A673 (cell line): ENCODE measurements around the gene WDR37. TPM values are rescaled to one million over a fixed set of nuclear protein-coding genes. Genes with fewer than 3 reads are reported as not detected.

Source experiments
- BruUV-seq: library from RNA; stranded (reverse); fragments of 400-500 nt; replicated peaks from 2 replicates; lab custom pipeline; 2021; lab: Mats Ljungman, UMichigan
- CTCF ChIA-PET: fragments of 300-600 bp; sonication (Branson Sonifier 250); formaldehyde crosslinking; loops from one replicate; lab custom pipeline; 2022; ENCODE audit warnings: antibody characterized with exemption; lab: Charles Lee
- POLR2A ChIA-PET: fragments of 300-600 bp; sonication (Branson Sonifier 250); formaldehyde crosslinking; loops from one replicate; lab custom pipeline; 2022; ENCODE audit warnings: antibody characterized with exemption; ENCODE audit not compliant: low non-redundant PET; lab: Charles Lee
- DNase-seq: peaks from one replicate; pipeline ENCODE4 v3.0.0-alpha.2; 2015; ENCODE audit warnings: low spot score
- H3K27ac ChIP-seq: fragments of 200-600 bp; sonication (generic); 2 replicates; pipeline ENCODE4 v1.5.1; 2016; ENCODE audit warnings: mixed run types, low read depth, mild to moderate bottlenecking, mixed read lengths, antibody characterized with exemption, low read length; ENCODE audit not compliant: poor library complexity, severe bottlenecking
- H3K27me3 ChIP-seq: fragments of 200-600 bp; sonication (generic); replicated peaks from 2 replicates; pipeline ENCODE4 v1.6.1; 2017; ENCODE audit warnings: mixed run types, low read depth, mild to moderate bottlenecking, mixed read lengths, antibody characterized with exemption, low read length; ENCODE audit not compliant: insufficient read depth, poor library complexity
- H3K36me3 ChIP-seq: fragments of 200-600 bp; sonication (generic); 2 replicates; pipeline ENCODE4 v1.6.1; 2016; ENCODE audit warnings: mixed run types, mild to moderate bottlenecking, mixed read lengths, antibody characterized with exemption, low read length; ENCODE audit not compliant: insufficient read depth, poor library complexity, severe bottlenecking
- H3K4me1 ChIP-seq: fragments of 200-600 bp; sonication (generic); 2 replicates; pipeline ENCODE4 v1.6.1; 2017; ENCODE audit warnings: mixed run types, mild to moderate bottlenecking, mixed read lengths, antibody characterized with exemption, low read length; ENCODE audit not compliant: insufficient read depth, poor library complexity, severe bottlenecking
- H3K4me3 ChIP-seq: fragments of 200-600 bp; sonication (generic); 2 replicates; pipeline ENCODE4 v1.5.1; 2016; ENCODE audit warnings: low read depth, mixed run types, mild to moderate bottlenecking, mixed read lengths, low read length; ENCODE audit not compliant: poor library complexity, severe bottlenecking
- H3K9me3 ChIP-seq: fragments of 200-600 bp; sonication (generic); 2 replicates; pipeline ENCODE4 v1.6.1; 2016; ENCODE audit warnings: mixed run types, low read depth, mild to moderate bottlenecking, mixed read lengths, antibody characterized with exemption, low read length; ENCODE audit not compliant: poor library complexity, severe bottlenecking
- EZH2 ChIP-seq: fragments of 200-600 bp; sonication (generic); IDR thresholded peaks from 2 replicates; pipeline ENCODE4 v1.6.1; 2017; ENCODE audit warnings: borderline replicate concordance, low read depth, mild to moderate bottlenecking, mixed read lengths, antibody characterized with exemption, low read length; ENCODE audit not compliant: poor library complexity, severe bottlenecking
- intact Hi-C: fragments of 100-400 bp; cut with micrococcal nuclease; formaldehyde crosslinking; loops from one replicate; pipeline ENCODE4 v1.10.0; 2022; ENCODE audit not compliant: unreplicated experiment
- total RNA-seq: library from RNA; stranded (reverse); gene quantifications from 2 replicates; pipeline ENCODE4 v1.2.3, GENCODE V29; 2021
- TF ChIP-seq, protein P1 (sequence below): fragments of 300-800, 200-600 bp; sonication (generic); conservative IDR thresholded peaks from 2 replicates; pipeline ENCODE4 v1.5.1; 2017; ENCODE audit warnings: low read depth, mild to moderate bottlenecking, antibody characterized with exemption, low read length, moderate library complexity, mixed read lengths

The WDR37 gene
- total RNA-seq, 1 experiment from 2014 or later: 12.6 TPM

GRCh38 chr10:1153251-1153763, 97.1 kb downstream of the WDR37 start:
- BruUV-seq: no TSS peak
- TF ChIP-seq EZH2: no peak
- TF ChIP-seq, protein P1, sequence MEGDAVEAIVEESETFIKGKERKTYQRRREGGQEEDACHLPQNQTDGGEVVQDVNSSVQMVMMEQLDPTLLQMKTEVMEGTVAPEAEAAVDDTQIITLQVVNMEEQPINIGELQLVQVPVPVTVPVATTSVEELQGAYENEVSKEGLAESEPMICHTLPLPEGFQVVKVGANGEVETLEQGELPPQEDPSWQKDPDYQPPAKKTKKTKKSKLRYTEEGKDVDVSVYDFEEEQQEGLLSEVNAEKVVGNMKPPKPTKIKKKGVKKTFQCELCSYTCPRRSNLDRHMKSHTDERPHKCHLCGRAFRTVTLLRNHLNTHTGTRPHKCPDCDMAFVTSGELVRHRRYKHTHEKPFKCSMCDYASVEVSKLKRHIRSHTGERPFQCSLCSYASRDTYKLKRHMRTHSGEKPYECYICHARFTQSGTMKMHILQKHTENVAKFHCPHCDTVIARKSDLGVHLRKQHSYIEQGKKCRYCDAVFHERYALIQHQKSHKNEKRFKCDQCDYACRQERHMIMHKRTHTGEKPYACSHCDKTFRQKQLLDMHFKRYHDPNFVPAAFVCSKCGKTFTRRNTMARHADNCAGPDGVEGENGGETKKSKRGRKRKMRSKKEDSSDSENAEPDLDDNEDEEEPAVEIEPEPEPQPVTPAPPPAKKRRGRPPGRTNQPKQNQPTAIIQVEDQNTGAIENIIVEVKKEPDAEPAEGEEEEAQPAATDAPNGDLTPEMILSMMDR: no peak
- Histone ChIP-seq H3K9me3 (no peaks in the 10 kb centered on the region), H3K4me1 (no peaks in the 10 kb centered on the region), H3K4me3 (no peak overlapping the region), H3K27ac (no peak overlapping the region), H3K36me3 (no peaks in the 10 kb centered on the region), H3K27me3 (no peaks in the 10 kb centered on the region)
- POLR2A ChIA-PET: no interaction called here
- DNase-seq: no peak
- CTCF ChIA-PET: no interaction called here
- intact Hi-C loops: no loop called here

DNA sequence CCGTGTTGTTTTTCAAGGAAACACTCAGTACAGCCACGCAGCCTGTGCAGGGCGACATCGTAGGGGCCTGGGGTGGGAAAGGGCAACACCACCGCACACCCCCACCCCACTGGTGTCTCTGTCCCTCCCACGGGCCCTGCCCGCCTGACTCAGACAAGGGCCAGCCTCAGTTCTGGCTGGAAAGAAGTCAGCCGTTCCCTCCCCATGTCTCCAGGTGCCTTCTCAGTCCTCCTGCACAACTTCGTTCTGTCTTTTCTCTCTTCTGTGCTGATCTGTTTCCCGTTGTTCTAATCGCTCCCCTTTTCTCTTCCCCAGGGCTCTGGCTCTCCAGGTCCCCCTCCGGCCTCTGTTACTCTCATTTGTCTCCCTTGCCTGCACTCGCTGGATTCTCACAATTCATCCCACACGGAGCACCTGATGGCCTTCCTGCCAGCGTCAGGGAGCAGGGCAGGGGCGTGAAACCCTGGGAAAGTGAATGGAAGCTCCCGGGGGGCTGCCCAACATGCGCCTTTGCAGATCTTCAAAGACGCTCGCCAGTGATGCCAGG, 97.7 kb downstream of the WDR37 start:
- no peak overlapping the region for H3K4me3 ChIP-seq
- no peaks in the 10 kb centered on the region for H3K9me3 ChIP-seq
- no peaks in the 10 kb centered on the region for H3K4me1 ChIP-seq
- H3K27me3 ChIP-seq: no peaks in the 10 kb centered on the region
- no peak overlapping the region for H3K27ac ChIP-seq
- no peak for DNase-seq
- H3K36me3 ChIP-seq: no peaks in the 10 kb centered on the region
- no TSS peak for BruUV-seq
- ChIA-PET POLR2A (no interaction called here), CTCF (no interaction called here)
- TF ChIP-seq EZH2: no peak
- TF ChIP-seq, protein P1: no peak
- intact Hi-C loops: no loop called here

DNA sequence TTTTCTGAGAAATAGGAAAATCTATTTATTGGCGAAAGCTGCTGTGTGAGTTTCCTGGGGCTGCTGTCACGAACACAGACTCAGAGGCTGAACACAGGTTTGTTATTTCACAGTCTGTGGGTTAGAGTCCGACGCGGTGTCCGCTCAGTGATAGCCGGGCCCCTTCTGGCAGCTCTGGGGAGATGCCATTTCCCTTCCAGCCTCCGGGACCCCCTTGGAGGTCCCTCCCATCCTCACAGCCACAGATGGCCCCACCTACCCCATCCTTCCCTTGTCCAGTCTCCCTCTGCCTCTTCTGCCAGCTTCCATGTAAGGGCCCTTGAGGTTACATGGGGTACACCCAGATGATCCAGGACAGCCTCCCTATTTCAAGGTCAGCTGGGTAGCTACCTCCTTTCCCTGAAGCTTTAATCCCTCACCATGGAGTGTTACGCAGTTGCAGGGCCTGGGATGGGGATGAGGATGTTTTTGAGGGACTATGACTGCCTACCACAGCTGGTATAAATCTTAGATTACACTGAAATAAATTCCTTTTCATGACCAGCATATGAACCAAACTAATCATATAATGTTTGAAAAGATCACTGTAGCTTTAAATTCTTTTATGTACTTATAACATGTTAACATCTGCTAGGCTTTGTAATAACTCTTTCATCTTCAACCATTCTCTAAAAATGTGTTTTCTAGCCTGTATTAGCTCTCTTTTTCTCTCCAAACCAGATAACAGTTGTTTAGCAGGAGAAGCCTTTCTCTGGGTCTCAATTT, 98.5 kb downstream of the WDR37 start:
- H3K4me1 ChIP-seq: no peaks in the 10 kb centered on the region
- POLR2A ChIA-PET: no interaction called here
- H3K27me3 ChIP-seq: no peaks in the 10 kb centered on the region
- no TSS peak for BruUV-seq
- H3K4me3 ChIP-seq: no peak overlapping the region
- H3K9me3 ChIP-seq: no peaks in the 10 kb centered on the region
- TF ChIP-seq, protein P1: no peak
- no peak for TF ChIP-seq EZH2
- H3K27ac ChIP-seq: no peak overlapping the region
- intact Hi-C loops: no loop called here
- no peaks in the 10 kb centered on the region for H3K36me3 ChIP-seq
- CTCF ChIA-PET: no interaction called here
- no peak for DNase-seq
